OCI-LY7 (cell line): Measurements from ENCODE around the gene FOXF2. TPM values are rescaled to one million over a fixed set of nuclear protein-coding genes. Genes with fewer than 3 reads are reported as not detected.

Experiments
- BruUV-seq: library from RNA; stranded (reverse); fragments of 400-500 nt; replicated peaks from 2 replicates; lab custom pipeline; 2021; lab: Mats Ljungman, UMichigan
- CTCF ChIA-PET: fragments of 300-600 bp; sonication (Branson Sonifier 250); formaldehyde crosslinking; loops from one replicate; lab custom pipeline; 2022; ENCODE audit warnings: antibody characterized with exemption; ENCODE audit not compliant: unreplicated experiment; lab: Charles Lee
- POLR2A ChIA-PET: fragments of 300-600 bp; sonication (Branson Sonifier 250); formaldehyde crosslinking; loops from one replicate; lab custom pipeline; 2022; ENCODE audit warnings: antibody characterized with exemption; lab: Charles Lee
- DNase-seq: peaks from one replicate; pipeline ENCODE4 v3.0.0-alpha.2; 2015; ENCODE audit warnings: low spot score
- H2AFZ ChIP-seq: fragments of 200-600 bp; sonication (generic), shearing (Covaris generic); 2 replicates; pipeline ENCODE4 v1.6.1; 2014; ENCODE audit warnings: mild to moderate bottlenecking, antibody characterized with exemption, low read length, moderate library complexity
- H3K27ac ChIP-seq: fragments of 200-600 bp; sonication (generic); 2 replicates; pipeline ENCODE4 v1.5.1; 2014; ENCODE audit warnings: mixed run types, low read depth, mild to moderate bottlenecking, moderate library complexity, low read length, inconsistent platforms; ENCODE audit not compliant: poor library complexity, severe bottlenecking
- H3K36me3 ChIP-seq: fragments of 200-600 bp; sonication (generic); 2 replicates; pipeline ENCODE4 v1.6.1; 2014; ENCODE audit warnings: mild to moderate bottlenecking, antibody characterized with exemption, low read length, moderate library complexity, mixed read lengths; ENCODE audit not compliant: insufficient read depth
- H3K4me1 ChIP-seq: fragments of 200-600 bp; sonication (generic); 2 replicates; pipeline ENCODE4 v1.5.1; 2014; ENCODE audit warnings: mild to moderate bottlenecking, low read length; ENCODE audit not compliant: insufficient read depth, poor library complexity, severe bottlenecking
- H3K4me2 ChIP-seq: fragments of 200-600 bp; sonication (generic); 2 replicates; pipeline ENCODE4 v1.6.1; 2014; ENCODE audit warnings: mild to moderate bottlenecking, low read length
- H3K4me3 ChIP-seq: fragments of 200-600 bp; sonication (generic); 2 replicates; pipeline ENCODE4 v1.5.1; 2014; ENCODE audit warnings: mild to moderate bottlenecking, low read depth, low read length; ENCODE audit not compliant: poor library complexity, severe bottlenecking
- H3K79me2 ChIP-seq: fragments of 200-600 bp; sonication (generic); 2 replicates; pipeline ENCODE4 v1.6.1; 2016; ENCODE audit warnings: low read depth, mild to moderate bottlenecking, low read length, moderate library complexity, mixed read lengths; ENCODE audit not compliant: insufficient read depth
- H3K9me2 ChIP-seq: fragments of 200-600 bp; sonication (generic); 2 replicates; pipeline ENCODE4 v1.6.1; 2016; ENCODE audit warnings: mild to moderate bottlenecking, low read length, mixed read lengths; ENCODE audit not compliant: insufficient read depth
- H3K9me3 ChIP-seq: fragments of 200-600 bp; sonication (generic); 2 replicates; pipeline ENCODE4 v1.6.1; 2014; ENCODE audit warnings: mild to moderate bottlenecking, mixed run types, low read length, mixed read lengths
- H4K20me1 ChIP-seq: fragments of 200-600 bp; sonication (generic); 2 replicates; pipeline ENCODE4 v1.6.1; 2014; ENCODE audit warnings: mild to moderate bottlenecking, antibody characterized with exemption, low read length, moderate library complexity, mixed read lengths; ENCODE audit not compliant: insufficient read depth
- EZH2phosphoT487 ChIP-seq: fragments of 200-600 bp; sonication (generic); IDR thresholded peaks from 2 replicates; pipeline ENCODE4 v1.6.1; 2018; ENCODE audit warnings: low read depth, borderline replicate concordance, mild to moderate bottlenecking, mixed run types, antibody characterized with exemption, low read length, moderate library complexity, mixed read lengths
- intact Hi-C: fragments of 100-400 bp; cut with micrococcal nuclease; formaldehyde crosslinking; loops from one replicate; pipeline ENCODE4 v1.10.0; 2022; ENCODE audit not compliant: unreplicated experiment
- total RNA-seq, 2 experiments: library from RNA; depleted of rRNA in 1 of 2; stranded (reverse); fragments of >200 nt in 1 of 2; shearing (Covaris generic) in 1 of 2; gene quantifications; 2 replicates each; pipeline ENCODE4 v1.2.3, GENCODE V29; 2014 to 2022
- TF ChIP-seq, protein P1 (sequence below): fragments of 200-600 bp; sonication (generic); conservative IDR thresholded peaks from 2 replicates; pipeline ENCODE4 v1.5.1; 2014; ENCODE audit warnings: mild to moderate bottlenecking, antibody characterized with exemption, low read length, moderate library complexity, mixed read lengths

FOXF2 gene
- total RNA-seq, 2 experiments from 2014 or later = not detected

GRCh38 chr6:1381481-1382330 is 7.7 kb upstream of the FOXF2 start:
- no peaks in the 10 kb centered on the region for H4K20me1 ChIP-seq
- DNase-seq = peak; percentile 37
- no TSS peak for BruUV-seq
- H3K4me2 ChIP-seq = peak overlapping the region; percentile 29; the same call in 1 of the 2 replicates
- intact Hi-C loops = loop anchor here (2.0 kb wide), 1 partner anchor 583 kb away; no protein-coding TSS in a partner anchor
- no peaks in the 10 kb centered on the region for H3K79me2 ChIP-seq
- no peaks in the 10 kb centered on the region for H3K9me3 ChIP-seq
- no peaks in the 10 kb centered on the region for H3K4me1 ChIP-seq
- H3K9me2 ChIP-seq = no peaks in the 10 kb centered on the region
- H3K36me3 ChIP-seq = no peaks in the 10 kb centered on the region
- H3K4me3 ChIP-seq = no peak overlapping the region
- POLR2A ChIA-PET = no interaction called here
- CTCF ChIA-PET = no interaction called here
- TF ChIP-seq, protein P1, sequence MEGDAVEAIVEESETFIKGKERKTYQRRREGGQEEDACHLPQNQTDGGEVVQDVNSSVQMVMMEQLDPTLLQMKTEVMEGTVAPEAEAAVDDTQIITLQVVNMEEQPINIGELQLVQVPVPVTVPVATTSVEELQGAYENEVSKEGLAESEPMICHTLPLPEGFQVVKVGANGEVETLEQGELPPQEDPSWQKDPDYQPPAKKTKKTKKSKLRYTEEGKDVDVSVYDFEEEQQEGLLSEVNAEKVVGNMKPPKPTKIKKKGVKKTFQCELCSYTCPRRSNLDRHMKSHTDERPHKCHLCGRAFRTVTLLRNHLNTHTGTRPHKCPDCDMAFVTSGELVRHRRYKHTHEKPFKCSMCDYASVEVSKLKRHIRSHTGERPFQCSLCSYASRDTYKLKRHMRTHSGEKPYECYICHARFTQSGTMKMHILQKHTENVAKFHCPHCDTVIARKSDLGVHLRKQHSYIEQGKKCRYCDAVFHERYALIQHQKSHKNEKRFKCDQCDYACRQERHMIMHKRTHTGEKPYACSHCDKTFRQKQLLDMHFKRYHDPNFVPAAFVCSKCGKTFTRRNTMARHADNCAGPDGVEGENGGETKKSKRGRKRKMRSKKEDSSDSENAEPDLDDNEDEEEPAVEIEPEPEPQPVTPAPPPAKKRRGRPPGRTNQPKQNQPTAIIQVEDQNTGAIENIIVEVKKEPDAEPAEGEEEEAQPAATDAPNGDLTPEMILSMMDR = peak; percentile 78
- no peak for TF ChIP-seq EZH2phosphoT487
- H3K27ac ChIP-seq = no peak overlapping the region
- no peak overlapping the region for H2AFZ ChIP-seq

GRCh38 chr6:1382331-1382882 is 7.0 kb upstream of the FOXF2 start:
- H3K9me2 ChIP-seq = no peaks in the 10 kb centered on the region
- BruUV-seq = no TSS peak
- intact Hi-C loops = no loop called here
- H3K79me2 ChIP-seq = no peaks in the 10 kb centered on the region
- POLR2A ChIA-PET = no interaction called here
- CTCF ChIA-PET = no interaction called here
- peak overlapping the region; percentile 29; the same call in 1 of the 2 replicates for H3K4me2 ChIP-seq
- H3K4me3 ChIP-seq = no peak overlapping the region
- no peaks in the 10 kb centered on the region for H3K36me3 ChIP-seq
- H4K20me1 ChIP-seq = no peaks in the 10 kb centered on the region
- H2AFZ ChIP-seq = no peak overlapping the region
- H3K9me3 ChIP-seq = no peaks in the 10 kb centered on the region
- no peak for TF ChIP-seq EZH2phosphoT487
- TF ChIP-seq, protein P1 = no peak
- no peak overlapping the region for H3K27ac ChIP-seq
- no peaks in the 10 kb centered on the region for H3K4me1 ChIP-seq
- DNase-seq = no peak
